NCI-H69 (cell line): ENCODE results near the gene CLSTN1.
A peak's percentile ranks its signal among the peaks of the same experiment; 100 is the strongest.
"Not testable (repeated sequence)": the region's sequence is repeated elsewhere in the genome, so short reads cannot be mapped to it uniquely, and the experiment has no call there.

Source experiments
- DNase-seq: peaks from one replicate; lab custom pipeline; 2025; lab: John Stamatoyannopoulos, UW

The CLSTN1 gene

DNA sequence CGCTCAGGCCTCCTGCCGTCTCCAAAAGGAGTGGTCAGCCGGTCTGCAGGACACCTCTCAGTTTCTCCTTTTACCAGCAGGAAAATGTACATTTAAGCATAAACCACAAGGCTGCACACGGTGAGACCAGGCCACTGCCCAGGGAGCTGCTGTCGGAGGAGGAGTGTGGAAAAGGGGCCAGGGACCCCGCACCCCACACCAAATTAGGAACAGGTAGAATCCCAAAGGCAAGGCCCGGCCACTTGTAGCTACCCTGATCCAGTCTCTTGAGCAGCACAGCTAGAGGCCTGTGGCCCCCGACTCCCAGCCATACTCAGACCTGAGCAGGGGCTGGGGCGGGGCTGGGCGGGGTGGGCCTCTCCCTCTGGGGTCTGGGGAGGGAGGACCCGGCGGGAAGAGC is 94.2 kb downstream of the CLSTN1 start:
- no peak for DNase-seq

DNA sequence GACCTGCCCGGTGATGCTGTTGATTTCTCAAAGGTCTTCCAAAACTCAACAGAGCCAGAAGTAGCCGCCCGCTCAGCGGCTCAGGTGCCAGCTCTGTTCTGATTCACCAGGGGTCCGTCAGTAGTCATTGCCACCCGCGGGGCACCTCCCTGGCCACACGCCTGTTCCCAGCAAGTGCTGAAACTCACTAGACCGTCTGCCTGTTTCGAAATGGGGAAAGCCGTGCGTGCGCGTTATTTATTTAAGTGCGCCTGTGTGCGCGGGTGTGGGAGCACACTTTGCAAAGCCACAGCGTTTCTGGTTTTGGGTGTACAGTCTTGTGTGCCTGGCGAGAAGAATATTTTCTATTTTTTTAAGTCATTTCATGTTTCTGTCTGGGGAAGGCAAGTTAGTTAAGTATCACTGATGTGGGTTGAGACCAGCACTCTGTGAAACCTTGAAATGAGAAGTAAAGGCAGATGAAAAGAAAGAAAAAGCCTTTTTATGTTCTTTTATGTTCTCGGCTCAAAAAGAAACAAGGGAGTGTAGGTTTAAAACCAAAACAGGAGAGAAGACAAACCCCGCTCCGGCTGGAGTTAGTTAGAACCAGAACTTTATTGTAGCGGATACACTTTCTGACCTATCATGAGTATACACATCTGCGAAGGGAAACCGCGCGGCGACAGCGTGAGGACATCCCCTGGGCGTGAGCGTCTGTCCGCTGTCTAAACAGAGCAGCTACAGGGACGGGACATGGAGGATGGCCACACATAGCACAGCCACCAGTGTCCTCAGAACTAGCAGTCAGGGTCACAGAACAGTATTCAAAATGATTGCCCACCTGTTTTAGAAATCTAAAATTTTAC is 95.1 kb downstream of the CLSTN1 start:
- DNase-seq: no peak

DNA sequence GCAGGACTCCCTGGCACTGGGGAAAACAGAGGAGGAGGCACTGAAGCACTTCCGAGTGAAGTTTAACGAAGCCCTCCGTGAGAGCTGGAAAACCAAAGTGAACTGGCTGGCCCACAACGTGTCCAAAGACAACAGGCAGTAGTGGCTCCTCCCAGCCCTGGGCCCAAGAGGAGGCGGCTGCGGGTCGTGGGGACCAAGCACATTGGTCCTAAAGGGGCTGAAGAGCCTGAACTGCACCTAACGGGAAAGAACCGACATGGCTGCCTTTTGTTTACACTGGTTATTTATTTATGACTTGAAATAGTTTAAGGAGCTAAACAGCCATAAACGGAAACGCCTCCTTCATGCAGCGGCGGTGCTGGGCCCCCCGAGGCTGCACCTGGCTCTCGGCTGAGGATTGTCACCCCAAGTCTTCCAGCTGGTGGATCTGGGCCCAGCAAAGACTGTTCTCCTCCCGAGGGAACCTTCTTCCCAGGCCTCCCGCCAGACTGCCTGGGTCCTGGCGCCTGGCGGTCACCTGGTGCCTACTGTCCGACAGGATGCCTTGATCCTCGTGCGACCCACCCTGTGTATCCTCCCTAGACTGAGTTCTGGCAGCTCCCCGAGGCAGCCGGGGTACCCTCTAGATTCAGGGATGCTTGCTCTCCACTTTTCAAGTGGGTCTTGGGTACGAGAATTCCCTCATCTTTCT is 96.7 kb downstream of the CLSTN1 start:
- DNase-seq: no peak

DNA sequence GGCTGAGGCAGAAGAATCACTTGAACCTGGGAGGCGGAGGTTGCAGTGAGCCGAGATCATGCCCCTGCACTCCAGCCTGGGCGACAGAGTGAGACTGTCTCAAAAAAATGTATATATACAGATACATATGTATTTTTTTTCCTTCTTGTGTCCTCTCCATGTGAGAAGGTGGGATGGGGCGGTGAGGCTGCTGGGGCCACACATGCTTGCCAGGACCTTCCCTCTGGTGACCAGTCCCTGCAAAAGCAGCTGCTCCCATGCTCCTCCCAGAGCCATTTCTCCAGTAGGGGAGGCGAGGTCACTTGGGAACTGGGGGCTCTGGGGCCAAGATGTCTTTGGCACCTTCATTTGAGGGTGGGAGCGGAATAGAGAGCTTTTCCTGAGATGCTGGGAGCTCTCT is 97.4 kb downstream of the CLSTN1 start:
- no peak for DNase-seq

DNA sequence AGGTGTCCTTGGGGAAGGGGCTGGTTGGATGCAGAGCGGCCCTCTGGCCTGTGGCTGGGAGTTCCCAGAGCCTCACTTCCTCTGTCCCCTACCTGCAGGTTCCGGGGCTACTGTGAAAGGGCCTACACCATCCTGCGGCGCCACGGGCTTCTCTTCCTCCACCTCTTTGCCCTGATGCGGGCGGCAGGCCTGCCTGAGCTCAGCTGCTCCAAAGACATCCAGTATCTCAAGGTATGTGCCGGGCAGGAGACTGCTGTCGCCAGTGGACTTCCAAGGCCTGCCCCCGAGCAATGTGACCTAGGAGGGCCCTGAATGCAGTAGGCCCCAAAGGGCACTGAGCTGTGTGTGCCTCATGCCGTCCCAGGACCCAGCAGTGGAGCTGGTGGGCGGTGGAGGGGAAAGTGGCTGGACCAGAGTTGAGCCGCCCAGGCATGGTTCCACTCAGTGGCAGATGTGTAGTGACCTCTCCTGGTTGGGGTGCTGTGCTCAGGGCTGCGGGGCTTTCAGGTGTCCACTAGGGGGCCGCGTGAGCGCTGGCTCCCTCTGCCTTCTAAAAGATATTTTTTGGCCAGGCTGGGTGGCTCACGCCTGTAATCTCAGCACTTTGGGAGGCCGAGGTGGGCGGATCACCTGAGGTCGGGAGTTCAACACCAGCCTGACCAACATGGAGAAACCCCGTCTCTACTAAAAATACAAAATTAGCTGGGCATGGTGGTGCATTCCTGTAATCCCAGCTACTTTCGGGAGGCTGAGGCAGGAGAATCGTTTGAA is 98.9 kb downstream of the CLSTN1 start:
- peak; percentile 57 for DNase-seq

DNA sequence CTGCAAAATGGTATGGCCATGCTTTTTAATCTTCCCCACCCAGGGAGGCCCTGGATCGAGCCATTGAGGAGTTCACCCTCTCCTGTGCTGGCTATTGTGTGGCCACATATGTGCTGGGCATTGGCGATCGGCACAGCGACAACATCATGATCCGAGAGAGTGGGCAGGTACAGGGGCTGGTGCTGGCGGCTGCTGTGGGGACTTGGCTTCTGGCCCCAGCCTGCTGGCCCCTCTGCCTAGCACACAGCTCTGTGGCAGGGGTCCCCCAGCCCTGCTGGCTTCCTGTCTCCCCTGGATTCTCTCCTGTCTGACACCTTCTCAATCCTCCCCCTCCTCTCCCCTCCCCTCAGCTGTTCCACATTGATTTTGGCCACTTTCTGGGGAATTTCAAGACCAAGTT is 99.8 kb downstream of the CLSTN1 start:
- DNase-seq: no peak

DNA sequence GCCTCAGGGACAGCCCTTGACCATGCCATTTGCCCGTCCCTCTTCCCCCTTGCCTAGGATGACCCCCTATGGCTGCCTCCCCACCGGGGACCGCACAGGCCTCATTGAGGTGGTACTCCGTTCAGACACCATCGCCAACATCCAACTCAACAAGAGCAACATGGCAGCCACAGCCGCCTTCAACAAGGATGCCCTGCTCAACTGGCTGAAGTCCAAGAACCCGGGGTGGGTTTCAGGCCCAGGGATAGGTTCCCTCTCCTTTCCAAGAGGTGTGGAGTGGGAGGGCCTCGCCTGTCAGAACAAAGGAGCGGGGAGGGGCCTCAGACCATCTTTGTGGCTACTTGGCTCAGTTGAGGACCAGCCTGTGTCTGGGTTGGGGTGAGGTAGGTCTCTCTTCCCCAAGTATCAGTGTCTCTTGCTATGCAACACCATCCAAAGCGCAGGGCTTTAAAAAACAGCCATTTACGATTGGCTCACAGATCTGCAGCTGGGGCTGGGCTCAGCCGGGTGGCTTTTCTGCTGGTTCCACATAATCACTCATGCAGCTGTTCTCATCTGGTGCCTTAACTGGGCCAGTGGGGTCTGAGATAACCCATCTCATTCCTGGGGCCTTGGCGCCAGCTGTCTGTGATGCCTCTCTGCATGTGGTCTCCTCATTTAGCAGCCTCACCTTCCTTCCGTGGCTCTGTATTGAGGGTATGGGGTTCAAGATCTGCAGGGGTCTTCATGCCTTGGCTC is 100.5 kb downstream of the CLSTN1 start:
- DNase-seq: no peak

DNA sequence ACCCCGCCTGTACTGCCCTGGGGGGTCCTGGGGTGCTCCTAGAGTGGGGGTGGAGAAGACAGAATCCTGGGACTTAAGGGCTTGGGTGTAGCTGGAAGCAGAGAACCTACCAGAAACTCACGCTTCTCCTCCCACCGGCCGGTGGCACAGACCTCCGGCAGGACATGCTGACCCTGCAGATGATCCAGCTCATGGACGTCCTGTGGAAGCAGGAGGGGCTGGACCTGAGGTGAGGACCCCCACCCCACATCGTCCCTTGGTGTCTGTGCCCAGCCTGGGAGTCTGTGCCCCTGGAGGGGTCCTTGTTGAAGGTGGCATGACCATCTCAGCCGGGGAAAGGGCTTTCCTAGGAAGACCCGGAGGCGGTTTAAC is 101.4 kb downstream of the CLSTN1 start:
- DNase-seq: no peak

DNA sequence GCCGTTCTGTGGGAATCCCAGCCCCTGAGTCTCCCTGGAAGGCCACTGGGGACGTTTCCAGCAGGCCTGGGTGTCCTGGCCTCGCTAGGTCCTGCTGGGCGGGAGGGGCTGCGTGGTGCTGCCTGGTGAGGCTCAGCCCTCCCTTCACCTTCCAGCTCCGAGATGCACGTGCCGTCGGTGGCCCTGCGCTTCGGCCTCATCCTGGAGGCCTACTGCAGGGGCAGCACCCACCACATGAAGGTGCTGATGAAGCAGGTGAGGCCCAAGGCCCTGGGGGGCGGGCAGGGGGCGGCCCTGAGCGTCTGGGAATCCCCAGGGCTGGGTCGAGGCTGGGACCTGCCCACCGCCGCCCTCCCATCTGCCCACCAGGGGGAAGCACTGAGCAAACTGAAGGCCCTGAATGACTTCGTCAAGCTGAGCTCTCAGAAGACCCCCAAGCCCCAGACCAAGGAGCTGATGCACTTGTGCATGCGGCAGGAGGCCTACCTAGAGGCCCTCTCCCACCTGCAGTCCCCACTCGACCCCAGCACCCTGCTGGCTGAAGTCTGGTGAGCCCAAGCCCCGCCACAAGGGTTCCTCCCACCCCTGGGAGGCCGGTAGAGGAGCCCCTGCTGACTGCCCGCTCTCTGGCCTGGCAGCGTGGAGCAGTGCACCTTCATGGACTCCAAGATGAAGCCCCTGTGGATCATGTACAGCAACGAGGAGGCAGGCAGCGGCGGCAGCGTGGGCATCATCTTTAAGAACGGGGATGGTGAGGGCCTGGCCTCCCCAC is 102.0 kb downstream of the CLSTN1 start:
- peak; percentile 20 for DNase-seq

DNA sequence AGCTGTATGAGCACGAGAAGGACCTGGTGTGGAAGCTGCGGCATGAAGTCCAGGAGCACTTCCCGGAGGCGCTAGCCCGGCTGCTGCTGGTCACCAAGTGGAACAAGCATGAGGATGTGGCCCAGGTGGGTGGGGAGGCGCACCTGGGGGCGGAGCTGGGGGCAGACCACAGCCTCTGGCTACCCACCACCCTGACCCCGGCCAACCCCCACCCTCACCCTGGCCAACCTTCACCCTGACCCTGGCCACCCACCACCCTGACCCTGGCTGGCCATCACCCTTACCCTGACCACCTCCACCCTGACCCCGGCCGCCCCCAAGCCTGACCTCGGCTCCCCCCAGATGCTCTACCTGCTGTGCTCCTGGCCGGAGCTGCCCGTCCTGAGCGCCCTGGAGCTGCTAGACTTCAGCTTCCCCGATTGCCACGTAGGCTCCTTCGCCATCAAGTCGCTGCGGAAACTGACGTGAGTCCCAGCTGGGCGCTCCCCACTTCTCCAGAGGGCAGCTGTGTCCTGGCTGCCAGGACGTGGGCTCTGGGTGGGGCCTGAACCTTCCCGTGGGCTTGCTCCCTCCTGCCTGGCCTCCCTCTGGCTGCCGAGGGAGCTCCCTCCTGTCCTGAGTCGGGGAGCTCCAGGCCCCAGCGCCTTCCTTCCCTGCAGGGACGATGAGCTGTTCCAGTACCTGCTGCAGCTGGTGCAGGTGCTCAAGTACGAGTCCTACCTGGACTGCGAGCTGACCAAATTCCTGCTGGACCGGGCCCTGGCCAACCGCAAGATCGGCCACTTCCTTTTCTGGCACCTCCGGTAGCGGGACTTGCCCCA is 102.8 kb downstream of the CLSTN1 start:
- DNase-seq: no peak

DNA sequence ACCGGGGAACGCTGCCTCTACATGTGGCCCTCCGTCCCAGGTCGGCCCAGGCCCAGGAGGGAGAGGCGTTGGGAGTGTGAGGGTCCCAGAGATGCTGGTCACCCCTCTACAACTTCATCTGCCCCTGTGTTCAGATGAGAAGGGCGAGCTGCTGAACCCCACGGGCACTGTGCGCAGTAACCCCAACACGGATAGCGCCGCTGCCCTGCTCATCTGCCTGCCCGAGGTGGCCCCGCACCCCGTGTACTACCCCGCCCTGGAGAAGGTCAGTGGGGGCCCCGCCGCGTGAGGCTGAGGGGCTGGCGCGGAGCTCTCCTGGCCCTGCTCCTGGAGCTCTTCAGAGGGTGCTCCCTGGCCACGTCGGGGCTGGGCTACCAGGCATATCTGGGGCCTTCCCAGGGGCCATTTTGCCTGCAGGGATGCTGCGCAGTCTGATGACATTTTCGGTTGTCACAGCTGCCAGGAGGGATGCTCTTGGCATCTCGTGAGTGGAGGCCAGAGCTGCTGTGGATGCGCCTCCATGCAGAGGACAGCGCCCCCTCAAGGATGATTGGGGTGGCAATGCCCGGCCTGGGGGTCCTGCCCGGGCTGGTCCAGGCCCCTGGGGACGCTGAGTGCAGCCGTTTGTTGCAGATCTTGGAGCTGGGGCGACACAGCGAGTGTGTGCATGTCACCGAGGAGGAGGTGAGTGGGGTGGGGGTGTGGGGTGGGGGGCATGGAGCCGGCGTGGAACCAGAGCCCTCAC is 103.6 kb downstream of the CLSTN1 start:
- no peak for DNase-seq

DNA sequence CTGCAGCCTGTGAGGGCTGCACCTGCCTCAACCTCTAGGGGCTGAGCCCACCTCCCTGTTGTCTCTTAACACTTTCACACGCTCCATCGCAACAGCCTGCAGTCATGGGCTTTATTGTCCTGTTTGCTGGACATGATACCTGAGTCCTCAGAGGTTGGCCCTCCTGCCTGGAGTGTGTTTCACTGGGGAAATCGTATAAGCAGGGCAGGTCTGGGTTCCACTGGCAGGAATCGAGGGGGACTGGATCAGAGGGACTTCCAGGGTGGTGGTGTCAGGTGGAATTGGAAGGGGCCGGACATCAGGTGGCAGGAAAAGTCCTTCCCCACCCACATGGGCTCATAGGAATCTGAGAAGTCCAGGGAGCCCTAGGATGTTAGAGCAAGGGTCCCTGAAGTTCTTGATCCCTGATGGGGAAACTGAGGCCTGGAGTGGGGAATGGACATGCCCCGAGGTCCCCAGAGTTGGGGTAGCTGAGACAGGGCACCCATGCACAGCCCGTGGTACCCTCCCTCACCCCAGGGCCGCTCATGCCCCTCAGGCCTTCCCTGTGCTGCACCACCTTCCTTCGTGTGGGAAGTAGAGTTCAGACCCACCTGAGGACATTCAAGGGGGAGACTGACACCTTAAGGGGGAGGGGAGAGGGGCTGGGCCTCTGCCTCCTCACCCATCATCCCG is 105.6 kb downstream of the CLSTN1 start:
- DNase-seq: no peak

DNA sequence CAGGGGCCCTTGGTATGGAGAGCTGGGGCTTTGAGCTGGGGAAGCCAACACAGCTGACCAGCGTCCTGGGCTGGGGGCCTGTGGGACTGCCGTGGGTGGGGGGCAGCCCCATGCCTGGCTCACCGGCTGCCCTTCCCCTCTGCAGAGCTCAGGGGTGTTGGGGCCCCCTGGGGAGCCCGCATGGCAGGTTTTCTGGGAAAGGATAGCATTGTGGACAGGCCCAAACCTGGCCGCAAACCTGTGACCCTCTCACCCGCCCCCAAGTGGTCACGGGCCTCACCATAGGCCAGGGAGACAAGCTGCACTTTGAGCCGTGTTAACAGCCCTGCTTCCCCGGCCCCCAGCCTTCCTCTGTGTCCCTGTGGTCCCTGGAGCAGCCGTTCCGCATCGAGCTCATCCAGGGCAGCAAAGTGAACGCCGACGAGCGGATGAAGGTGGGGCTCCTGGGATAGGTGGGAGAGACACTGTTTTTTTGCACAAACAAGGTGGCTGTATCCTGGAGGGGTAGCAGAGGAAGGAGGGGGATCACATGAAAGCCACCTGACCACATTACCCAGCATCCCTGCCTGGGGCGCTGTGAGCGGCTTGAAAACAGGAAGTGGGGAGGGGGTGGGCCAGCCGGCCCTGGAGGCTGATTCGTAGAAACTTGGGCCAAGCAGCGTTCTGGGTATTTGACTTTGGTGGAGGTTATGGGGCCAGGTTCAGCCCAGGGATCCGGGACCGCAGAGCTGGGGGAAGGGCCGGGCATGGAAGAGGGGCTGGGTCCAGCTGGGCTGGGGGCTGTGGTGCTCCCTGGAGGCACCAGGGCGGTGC is 106.4 kb downstream of the CLSTN1 start:
- no peak for DNase-seq

DNA sequence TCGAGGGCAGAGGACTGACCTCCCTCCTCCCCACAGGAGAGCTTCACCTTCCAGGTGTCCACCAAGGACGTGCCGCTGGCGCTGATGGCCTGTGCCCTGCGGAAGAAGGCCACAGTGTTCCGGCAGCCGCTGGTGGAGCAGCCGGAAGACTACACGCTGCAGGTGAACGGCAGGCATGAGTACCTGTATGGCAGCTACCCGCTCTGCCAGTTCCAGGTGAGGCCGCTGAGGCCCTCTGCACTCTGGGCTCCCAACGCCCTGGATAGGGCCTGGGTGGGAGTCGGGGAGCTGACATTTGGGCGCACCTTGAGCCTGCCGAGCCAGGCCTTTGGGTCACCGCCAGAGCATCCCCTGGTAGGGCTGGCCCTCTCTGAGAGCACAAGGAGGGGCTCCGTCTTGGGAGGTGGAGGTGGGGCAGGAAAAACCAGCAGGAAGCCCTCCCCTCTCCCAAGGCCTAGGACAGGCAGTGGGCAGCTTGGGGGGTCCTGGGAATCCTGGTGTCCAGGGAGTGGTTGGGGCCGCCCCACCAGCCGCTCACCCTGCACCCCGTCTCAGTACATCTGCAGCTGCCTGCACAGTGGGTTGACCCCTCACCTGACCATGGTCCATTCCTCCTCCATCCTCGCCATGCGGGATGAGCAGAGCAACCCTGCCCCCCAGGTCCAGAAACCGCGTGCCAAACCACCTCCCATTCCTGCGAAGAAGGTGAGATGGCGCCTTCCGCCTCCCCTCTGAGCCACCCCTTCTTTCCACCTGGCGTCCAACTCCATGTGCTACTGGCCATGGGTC is 107.2 kb downstream of the CLSTN1 start:
- no peak for DNase-seq

DNA sequence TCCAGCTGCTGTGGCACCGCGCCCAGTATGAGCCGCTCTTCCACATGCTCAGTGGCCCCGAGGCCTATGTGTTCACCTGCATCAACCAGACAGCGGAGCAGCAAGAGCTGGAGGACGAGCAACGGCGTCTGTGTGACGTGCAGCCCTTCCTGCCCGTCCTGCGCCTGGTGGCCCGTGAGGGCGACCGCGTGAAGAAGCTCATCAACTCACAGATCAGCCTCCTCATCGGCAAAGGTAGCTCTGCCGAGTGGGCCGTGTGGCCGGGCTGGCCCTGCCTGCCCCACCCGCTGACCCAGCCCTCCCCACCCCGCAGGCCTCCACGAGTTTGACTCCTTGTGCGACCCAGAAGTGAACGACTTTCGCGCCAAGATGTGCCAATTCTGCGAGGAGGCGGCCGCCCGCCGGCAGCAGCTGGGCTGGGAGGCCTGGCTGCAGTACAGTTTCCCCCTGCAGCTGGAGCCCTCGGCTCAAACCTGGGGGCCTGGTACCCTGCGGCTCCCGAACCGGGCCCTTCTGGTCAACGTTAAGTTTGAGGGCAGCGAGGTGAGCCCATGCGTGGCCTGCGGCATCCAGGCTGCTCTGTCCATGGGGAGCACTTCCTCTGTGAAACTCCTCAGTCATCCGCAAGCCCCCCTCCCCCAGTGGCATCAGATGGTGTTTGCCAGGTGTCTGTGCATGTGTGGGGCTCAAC is 108.1 kb downstream of the CLSTN1 start:
- peak; percentile 10 for DNase-seq

DNA sequence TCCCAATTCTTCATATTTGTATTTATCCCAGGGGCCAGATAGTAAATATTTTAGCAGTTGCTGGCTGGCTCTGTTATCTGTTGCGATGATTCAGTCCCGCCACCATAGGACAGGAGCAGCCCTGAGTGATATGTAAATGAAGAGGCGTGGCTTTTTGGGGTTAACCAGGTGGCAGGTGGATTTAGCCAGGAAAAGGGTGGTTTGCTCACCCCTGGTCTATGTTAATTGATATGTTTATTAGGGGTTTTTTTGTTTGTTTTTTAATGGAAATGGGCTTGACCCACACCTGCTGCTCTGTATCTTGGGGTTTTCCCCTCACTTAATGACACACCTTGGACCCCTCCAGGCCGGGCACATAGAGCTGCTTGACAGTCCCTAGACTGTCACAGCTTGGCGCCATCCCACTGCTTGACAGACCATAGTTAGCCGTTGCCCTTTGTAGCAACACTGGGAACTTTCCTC is 109.5 kb downstream of the CLSTN1 start:
- peak; percentile 51 for DNase-seq

DNA sequence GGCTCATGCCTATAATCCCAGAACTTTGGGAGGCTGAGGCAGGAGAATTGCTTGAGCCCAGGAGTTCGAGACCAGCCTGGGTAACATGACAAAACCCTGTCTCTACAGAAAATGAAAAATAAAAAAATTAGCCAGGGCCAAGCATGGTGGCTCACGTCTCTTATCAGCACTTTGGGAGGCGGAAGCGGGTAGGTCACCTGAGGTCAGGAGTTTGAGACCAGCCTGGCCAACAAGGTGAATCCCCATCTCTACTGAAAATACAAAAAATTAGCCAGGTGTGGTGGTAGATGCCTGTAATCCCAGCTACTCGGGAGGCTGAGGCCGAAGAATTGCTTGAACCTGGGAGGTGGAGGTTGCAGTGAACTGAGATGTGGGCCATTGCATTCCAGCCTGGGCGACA is 111.0 kb downstream of the CLSTN1 start:
- not testable (repeated sequence) for DNase-seq
